ENCODE data around the gene PEPD. TPM values are rescaled to one million over a fixed set of nuclear protein-coding genes. Genes with fewer than 3 reads are reported as not detected.

The PEPD gene
- total and polyA plus RNA-seq, 10 of the 15 experiments (the other 5 are each of a cell fraction or from before 2014, with no cell fraction given): 1.4 to 52.0 (median 20.2) TPM

GRCh38 chr19:33437821-33438671 is 83.5 kb downstream of the PEPD start:
- H3K4me1 ChIP-seq (ENCODE audit: control insufficient read depth, insufficient read depth, low read length): no peaks in the 10 kb centered on the region
- ChIA-PET SMC1A (ENCODE audit: uncharacterized antibody, unreplicated experiment) (no interaction called here), CTCF (no interaction called here), POLR2A (no interaction called here), RAD21 (ENCODE audit: unreplicated experiment) (no interaction called here)
- DNase-seq (ENCODE audit: low read depth, low spot score) (no peak), FAIRE-seq (no peak), ATAC-seq (no peak)
- no peaks in the 10 kb centered on the region for H3K27me3 ChIP-seq (replicated peaks in 1 of 2; ENCODE audit: control insufficient read depth in 2 of 2, insufficient read depth in 2 of 2, low read length in 1 of 2)
- in situ Hi-C loops (cut with MboI): no loop called here
- no peak overlapping the region for H3K27ac ChIP-seq (ENCODE audit: control insufficient read depth, insufficient read depth)
- H3K9ac ChIP-seq (ENCODE audit: control insufficient read depth, insufficient read depth, low read length): no peak overlapping the region
- H3K4me3 ChIP-seq: no peak overlapping the region
- no peak for TF ChIP-seq HDGF (IDR thresholded peaks at IDR 0.05)
- no peak for TF ChIP-seq CTCF (IDR thresholded peaks at IDR 0.05 in 2 of 3, conservative IDR thresholded peaks at IDR 0.05 in 1 of 3; ENCODE audit: control insufficient read depth in 2 of 3, extremely low read depth in 1 of 3, insufficient read depth in 1 of 3, low read depth in 3 of 3, low read length in 3 of 3)
- TF ChIP-seq STAT3 (IDR thresholded peaks at IDR 0.05; ENCODE audit: low read depth, low read length): no peak
- no peak for TF ChIP-seq NRF1 (conservative IDR thresholded peaks at IDR 0.05; ENCODE audit: low read depth, low read length)
- no peak for TF ChIP-seq ZBTB33 (IDR thresholded peaks at IDR 0.05)
- TF ChIP-seq MEF2B (IDR thresholded peaks at IDR 0.05; ENCODE audit: partially characterized antibody, poor library complexity, severe bottlenecking): no peak
- no peak for TF ChIP-seq EP300 (IDR thresholded peaks at IDR 0.05; ENCODE audit: borderline replicate concordance in 1 of 2, control insufficient read depth in 1 of 2, low read depth in 2 of 2, low read length in 2 of 2)
- no peak for TF ChIP-seq TAF1 (IDR thresholded peaks at IDR 0.05; ENCODE audit: borderline replicate concordance, low read depth, low read length)
- no peak for TF ChIP-seq CBFB (IDR thresholded peaks at IDR 0.05; ENCODE audit: low read depth)
- no peak for TF ChIP-seq CEBPZ (IDR thresholded peaks at IDR 0.05; ENCODE audit: low read depth, low read length)
- no peak for TF ChIP-seq MTA3 (IDR thresholded peaks at IDR 0.05; ENCODE audit: borderline replicate concordance, low read length)
- BruUV-seq (replicated peaks): no TSS peak
- intact Hi-C loops (cut with micrococcal nuclease; ENCODE audit: unreplicated experiment): no loop called here
- WGBS (ENCODE audit: insufficient coverage, insufficient replicate concordance, low lambda C conversion rate, missing lambda C conversion rate): 70% methylated on average over 11 of the region's 11 CpGs
- H4K20me1 ChIP-seq (ENCODE audit: control insufficient read depth, insufficient read depth): no peaks in the 10 kb centered on the region
- H3K9me3 ChIP-seq (replicated peaks; ENCODE audit: control insufficient read depth, insufficient read depth, low read length): no peaks in the 10 kb centered on the region
- H3K79me2 ChIP-seq (ENCODE audit: control insufficient read depth, insufficient read depth, low read length): no peaks in the 10 kb centered on the region
- no peak overlapping the region for H3K4me2 ChIP-seq (ENCODE audit: control insufficient read depth, insufficient read depth)
- no peak overlapping the region for H2AFZ ChIP-seq (ENCODE audit: control insufficient read depth, low read depth, low read length)
- no peaks in the 10 kb centered on the region for H3K36me3 ChIP-seq (ENCODE audit: control insufficient read depth in 2 of 2, insufficient read depth in 2 of 2, low read length in 1 of 2)
